Stomach (tissue), 9 donors: ENCODE results near the gene CDC73. TPM values are rescaled to one million over a fixed set of nuclear protein-coding genes. Genes with fewer than 3 reads are reported as not detected.
A peak's percentile ranks its signal among the peaks of the same experiment; 100 is the strongest.

Source experiments
- DNase-seq, 2 donors: peaks; one replicate each; pipeline versions ENCODE4 v3.0.0 to v3.0.0-alpha.2; 2013 to 2019
- H3K27ac ChIP-seq, 5 donors: fragments of 200-600 bp in 4 of 5; sonication (generic) in 4 of 5; one replicate each; pipeline ENCODE4 v1.5.1; 2013 to 2019; ENCODE audit warnings: mild to moderate bottlenecking in 1 of 5, moderate library complexity in 1 of 5
- H3K27me3 ChIP-seq, 3 donors: fragments of 200-600 bp; sonication (generic); one replicate each; pipeline ENCODE4 v1.5.1; 2017 to 2019; ENCODE audit warnings: mixed run types in 1 of 3
- H3K36me3 ChIP-seq, 4 donors: fragments of 200-600 bp; sonication (generic); 1 replicate in 3 of 4; 2 replicates in 1 of 4; pipeline ENCODE4 v1.5.1; 2016 to 2019
- H3K4me1 ChIP-seq, 4 donors: fragments of 200-600 bp; sonication (generic); one replicate each; pipeline ENCODE4 v1.5.1; 2016 to 2019
- H3K4me3 ChIP-seq, 4 donors: fragments of 200-600 bp; sonication (generic) in 3 of 4; one replicate each; pipeline ENCODE4 v1.5.1; 2016 to 2019; ENCODE audit warnings: mild to moderate bottlenecking in 1 of 4
- H3K9me3 ChIP-seq, 4 donors: fragments of 200-600 bp; sonication (generic); one replicate each; pipeline ENCODE4 v1.5.1; 2016 to 2019
- EP300 ChIP-seq: sonication (generic); formaldehyde crosslinking; IDR thresholded peaks from one replicate; pipeline ENCODE4 v1.6.1; 2017; ENCODE audit warnings: antibody characterized with exemption
- POLR2A ChIP-seq, 4 donors: fragments of 450-650 bp; IDR thresholded peaks; one replicate each; pipeline ENCODE4 v1.6.1; 2016; ENCODE audit warnings: antibody characterized with exemption in 4 of 4, control low read depth in 2 of 4, mild to moderate bottlenecking in 1 of 4, moderate library complexity in 1 of 4
- POLR2AphosphoS5 ChIP-seq, 3 donors: sonication (generic); formaldehyde crosslinking; IDR thresholded peaks; one replicate each; pipeline ENCODE4 v1.6.1; 2016; ENCODE audit warnings: antibody characterized with exemption in 3 of 3
- WGBS, 5 donors: extraction: QIAGEN DNeasy Blood & Tissue Kit in 3 of 5; methylation state at CpG; one replicate each; pipeline versions ENCODE4 v1.1.5 to v1.1.7; 2013 to 2018; 5-methylcytosine and 5-hydroxymethylcytosine counted together
- intact Hi-C: fragments of 100-400 bp; cut with DNase I; formaldehyde crosslinking; loops from one replicate; pipeline ENCODE4 v1.15.1; 2023; ENCODE audit warnings: low total_unique reads
- polyA plus RNA-seq, 3 donors: library from polyadenylated mRNA; stranded (reverse); fragments of 200-250 nt; gene quantifications; one replicate each; pipeline ENCODE4 v1.2.3, GENCODE V29; 2013
- total RNA-seq, 5 donors: library from RNA; depleted of rRNA; stranded (reverse); fragments of >200 nt; gene quantifications; one replicate each; pipeline versions ENCODE4 v1.1.0 to v1.2.3, GENCODE V29; 2014 to 2016
- TF ChIP-seq, protein P1 (sequence below), 7 experiments: fragments of 450-650 bp in 4 of 7; fragments of 200-600 bp in 3 of 7; sonication (generic) in 3 of 7; IDR thresholded peaks; one replicate each; pipeline ENCODE4 v1.5.1; 2016 to 2019; ENCODE audit warnings: antibody characterized with exemption in 7 of 7, control low read depth in 2 of 7, mild to moderate bottlenecking in 1 of 7
- donor health status: healthy with polysubstance abuse.
- donor health status: Bipolar disorder and iron deficiency.
- donor health status: healthy.

The CDC73 gene
- total and polyA plus RNA-seq, 8 donors, result 6.7 to 75.9 (median 20.1) TPM

- DNase-seq, result no peak
- H3K4me1 ChIP-seq, result peaks cover 4 to 12% (median 8%) of the 10 kb centered on the region in 4 donors
- intact Hi-C loops, result no loop called here
- no peaks in the 10 kb centered on the region for H3K36me3 ChIP-seq
- 74 to 83% (median 82%) methylated on average over 3 of the region's 3 CpGs for WGBS, 5 donors
- no peaks in the 10 kb centered on the region for H3K9me3 ChIP-seq
- H3K27me3 ChIP-seq, result no peaks in the 10 kb centered on the region
- TF ChIP-seq POLR2A (IDR thresholded peaks at IDR 0.05), result no peak
- no peak overlapping the region for H3K27ac ChIP-seq
- no peak overlapping the region for H3K4me3 ChIP-seq
Measured at GRCh38 chr1:193118194-193118593, 3.6 kb upstream of the CDC73 start.

DNA sequence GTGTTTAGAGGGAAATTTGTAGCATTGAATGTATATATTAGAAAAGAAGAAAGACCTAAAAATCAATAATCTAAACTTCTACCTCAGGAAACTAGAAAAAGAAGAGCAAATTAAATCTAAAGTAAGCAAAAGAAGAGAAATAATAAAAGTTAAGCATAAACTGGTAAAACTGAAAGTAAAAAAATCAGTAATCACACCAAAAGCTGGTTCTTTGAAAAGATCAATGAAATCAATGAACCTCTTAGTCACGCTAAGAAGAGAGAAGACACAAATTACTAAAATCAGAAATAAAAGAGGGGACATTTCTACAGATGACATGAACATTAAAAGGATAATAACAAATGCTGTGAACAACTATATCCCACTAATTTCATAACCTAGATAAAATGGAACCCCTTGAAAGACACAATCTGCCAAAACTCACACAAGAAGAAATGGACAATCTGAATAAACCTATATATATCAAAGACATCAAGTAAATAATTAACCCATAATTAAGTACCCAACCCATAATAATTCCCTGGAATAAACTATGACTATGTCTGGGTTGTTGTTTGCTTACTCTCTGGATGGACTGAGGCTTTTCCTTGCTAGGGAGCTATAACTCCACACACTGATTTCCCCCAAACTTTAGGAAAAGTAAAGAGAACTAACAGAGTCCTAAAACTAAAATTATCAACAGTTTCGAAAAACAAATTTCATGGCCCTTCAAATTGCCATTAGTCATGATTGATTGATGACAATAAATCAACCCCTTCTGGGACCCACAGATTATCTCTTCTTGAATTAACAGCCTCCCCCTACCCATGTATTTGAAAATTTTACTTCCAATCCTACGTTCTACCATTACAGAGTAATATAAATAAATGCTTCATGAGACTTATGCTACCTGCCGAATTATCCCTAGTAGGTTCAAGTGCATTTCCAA is 2.8 kb upstream of the CDC73 start:
- no peak overlapping the region for H3K4me3 ChIP-seq
- 74 to 83% (median 78%) methylated on average over 4 of the region's 4 CpGs for WGBS, 5 donors
- no peaks in the 10 kb centered on the region for H3K27me3 ChIP-seq
- TF ChIP-seq EP300 (no peak), POLR2AphosphoS5 (IDR thresholded peaks at IDR 0.05) (no peak), POLR2A (IDR thresholded peaks at IDR 0.05) (no peak)
- TF ChIP-seq, protein P1, sequence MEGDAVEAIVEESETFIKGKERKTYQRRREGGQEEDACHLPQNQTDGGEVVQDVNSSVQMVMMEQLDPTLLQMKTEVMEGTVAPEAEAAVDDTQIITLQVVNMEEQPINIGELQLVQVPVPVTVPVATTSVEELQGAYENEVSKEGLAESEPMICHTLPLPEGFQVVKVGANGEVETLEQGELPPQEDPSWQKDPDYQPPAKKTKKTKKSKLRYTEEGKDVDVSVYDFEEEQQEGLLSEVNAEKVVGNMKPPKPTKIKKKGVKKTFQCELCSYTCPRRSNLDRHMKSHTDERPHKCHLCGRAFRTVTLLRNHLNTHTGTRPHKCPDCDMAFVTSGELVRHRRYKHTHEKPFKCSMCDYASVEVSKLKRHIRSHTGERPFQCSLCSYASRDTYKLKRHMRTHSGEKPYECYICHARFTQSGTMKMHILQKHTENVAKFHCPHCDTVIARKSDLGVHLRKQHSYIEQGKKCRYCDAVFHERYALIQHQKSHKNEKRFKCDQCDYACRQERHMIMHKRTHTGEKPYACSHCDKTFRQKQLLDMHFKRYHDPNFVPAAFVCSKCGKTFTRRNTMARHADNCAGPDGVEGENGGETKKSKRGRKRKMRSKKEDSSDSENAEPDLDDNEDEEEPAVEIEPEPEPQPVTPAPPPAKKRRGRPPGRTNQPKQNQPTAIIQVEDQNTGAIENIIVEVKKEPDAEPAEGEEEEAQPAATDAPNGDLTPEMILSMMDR (IDR thresholded peaks at IDR 0.05), result no peak
- intact Hi-C loops, result no loop called here
- no peaks in the 10 kb centered on the region for H3K36me3 ChIP-seq
- no peak for DNase-seq
- H3K4me1 ChIP-seq, result peaks cover 13 to 21% (median 16%) of the 10 kb centered on the region in 4 donors
- no peaks in the 10 kb centered on the region for H3K9me3 ChIP-seq
- no peak overlapping the region for H3K27ac ChIP-seq

DNA sequence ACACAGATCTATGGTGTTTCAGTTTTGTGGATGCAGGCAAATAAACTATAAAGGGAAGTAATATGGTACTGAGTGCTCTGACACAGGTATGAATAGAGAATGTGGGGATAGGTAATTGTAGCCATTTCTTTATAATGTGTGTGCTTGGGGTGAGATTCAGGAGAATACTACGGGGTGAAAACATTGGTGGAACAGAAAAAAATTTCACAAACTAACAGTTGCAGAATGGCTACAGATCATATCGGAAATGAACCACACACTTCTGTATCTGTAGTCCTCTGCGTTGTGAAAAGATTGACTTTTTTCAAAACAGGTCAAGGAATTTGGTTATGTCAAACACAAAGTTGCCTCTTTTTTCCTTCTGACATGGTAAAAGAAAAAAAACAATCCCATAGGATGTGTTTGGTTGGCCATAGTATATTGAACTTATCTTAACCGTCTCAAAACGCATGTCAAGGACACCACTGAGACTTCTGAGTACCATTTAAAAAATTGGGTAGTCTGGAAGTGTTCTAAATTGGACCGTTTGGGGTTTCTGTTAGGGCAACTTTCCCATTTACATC is 1.1 kb upstream of the CDC73 start:
- DNase-seq, result no peak
- Histone ChIP-seq H3K4me3 (peak overlapping the region; percentile 65 to 90 (median 70)), H3K36me3 (peaks cover 5 to 8% (median 7%) of the 10 kb centered on the region in 4 donors), H3K9me3 (no peaks in the 10 kb centered on the region), H3K27me3 (no peaks in the 10 kb centered on the region), H3K27ac (peak overlapping the region in 1 of 5 donors; percentile 97), H3K4me1 (peaks cover 17 to 37% (median 27%) of the 10 kb centered on the region in 4 donors)
- intact Hi-C loops, result no loop called here
- TF ChIP-seq, protein P1 (IDR thresholded peaks at IDR 0.05), result no peak
- TF ChIP-seq EP300, result no peak
- no peak for TF ChIP-seq POLR2A (IDR thresholded peaks at IDR 0.05)
- no peak for TF ChIP-seq POLR2AphosphoS5 (IDR thresholded peaks at IDR 0.05)
- WGBS, 5 donors, result 77 to 86% (median 80%) methylated on average over 6 of the region's 6 CpGs

- H3K27ac ChIP-seq, result no peak overlapping the region
- no peak for TF ChIP-seq POLR2AphosphoS5 (IDR thresholded peaks at IDR 0.05)
- no peak for TF ChIP-seq POLR2A (IDR thresholded peaks at IDR 0.05)
- peaks cover 12 to 31% (median 18%) of the 10 kb centered on the region in 4 donors for H3K36me3 ChIP-seq
- no peaks in the 10 kb centered on the region for H3K9me3 ChIP-seq
- DNase-seq, result no peak
- intact Hi-C loops, result no loop called here
- H3K4me3 ChIP-seq, result peak overlapping the region in 3 of 4 donors; percentile 65 to 72 (median 69)
- H3K4me1 ChIP-seq, result peaks cover 17 to 52% (median 36%) of the 10 kb centered on the region in 4 donors
- H3K27me3 ChIP-seq, result no peaks in the 10 kb centered on the region
Measured at GRCh38 chr1:193123751-193124150, 1.9 kb downstream of the CDC73 start.

DNA sequence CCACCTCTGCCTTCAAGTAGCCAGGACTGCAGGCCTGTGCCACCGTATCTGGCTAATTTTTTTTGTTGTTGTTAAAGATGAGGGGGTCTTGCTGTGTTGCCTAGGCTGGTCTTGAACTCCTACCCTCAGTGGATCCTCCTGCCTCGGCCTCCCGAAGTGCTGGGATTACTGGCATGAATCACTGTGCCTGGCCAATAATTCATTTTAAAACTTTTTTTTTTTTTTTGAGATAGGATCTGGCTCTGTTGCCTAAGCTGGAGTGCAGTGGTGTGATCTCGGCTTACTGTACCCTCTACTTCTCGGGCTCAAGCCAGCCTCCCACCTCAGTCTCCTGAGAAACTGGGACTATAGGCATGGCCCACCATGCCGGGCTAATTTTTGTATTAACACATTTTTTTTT is 3.5 kb downstream of the CDC73 start:
- intact Hi-C loops, result no loop called here

More for the DNA sequence above, 3.5 kb downstream of the CDC73 start:
- Histone ChIP-seq H3K4me3 (no peak overlapping the region), H3K36me3 (peaks cover 18 to 44% (median 33%) of the 10 kb centered on the region in 4 donors), H3K27ac (no peak overlapping the region), H3K4me1 (peaks cover 17 to 56% (median 36%) of the 10 kb centered on the region in 4 donors), H3K9me3 (no peaks in the 10 kb centered on the region), H3K27me3 (no peaks in the 10 kb centered on the region)
- 90 to 94% (median 92%) methylated on average over 6 of the region's 6 CpGs for WGBS, 5 donors
- no peak for DNase-seq
- TF ChIP-seq POLR2AphosphoS5 (IDR thresholded peaks at IDR 0.05) (no peak), EP300 (no peak), POLR2A (IDR thresholded peaks at IDR 0.05) (no peak)
- TF ChIP-seq, protein P1 (IDR thresholded peaks at IDR 0.05), result no peak
